GM18507 (cell line): ENCODE measurements around the gene PTPRT.
"Not testable (repeated sequence)": the region's sequence is repeated elsewhere in the genome, so short reads cannot be mapped to it uniquely, and the experiment has no call there.

Source experiments
- DNase-seq: peaks from one replicate; pipeline ENCODE4 v3.0.0; 2011; ENCODE audit warnings: low read depth; ENCODE audit not compliant: insufficient read length; ENCODE audit errors: extremely low spot score
- FAIRE-seq: peaks from 2 replicates; lab custom pipeline; 2011; peaks lifted over from hg19 to GRCh38; lab: Jason Lieb, UNC

The PTPRT gene

DNA sequence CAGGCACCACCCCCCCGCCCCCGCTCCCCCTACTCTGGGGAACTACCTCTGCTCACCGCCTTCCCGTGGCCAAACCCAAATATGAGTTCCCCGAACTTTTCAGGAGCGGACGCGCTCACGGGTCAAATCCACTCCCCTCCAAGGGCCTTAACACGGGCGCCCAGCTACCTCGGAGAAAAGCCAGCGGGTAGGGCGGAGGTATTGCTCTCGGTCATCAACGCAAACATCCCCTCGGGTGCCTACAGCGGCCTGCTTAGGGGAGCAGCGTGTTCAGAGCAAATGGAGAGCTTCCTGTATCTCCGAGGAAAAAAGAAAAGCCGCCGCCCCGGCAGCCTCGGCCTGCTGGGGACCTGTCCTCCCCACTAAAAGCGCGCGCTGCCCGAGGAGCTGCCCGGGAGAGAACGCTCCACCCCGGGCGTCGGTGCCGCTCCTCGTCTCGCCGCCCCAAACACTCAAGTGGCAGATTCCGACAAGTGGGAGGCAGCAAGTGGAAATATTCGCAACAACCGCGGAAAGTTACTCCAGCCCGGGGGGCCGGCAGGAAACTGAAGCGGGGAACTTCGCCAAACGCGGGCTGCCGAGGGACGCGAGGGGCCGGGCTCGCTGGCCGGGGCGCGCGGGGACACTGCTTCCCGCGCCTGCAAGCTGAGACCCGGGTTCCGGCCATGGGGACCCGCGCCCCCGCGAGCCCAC is 699 bp downstream of the PTPRT start:
- DNase-seq (no peak), FAIRE-seq (no peak)

DNA sequence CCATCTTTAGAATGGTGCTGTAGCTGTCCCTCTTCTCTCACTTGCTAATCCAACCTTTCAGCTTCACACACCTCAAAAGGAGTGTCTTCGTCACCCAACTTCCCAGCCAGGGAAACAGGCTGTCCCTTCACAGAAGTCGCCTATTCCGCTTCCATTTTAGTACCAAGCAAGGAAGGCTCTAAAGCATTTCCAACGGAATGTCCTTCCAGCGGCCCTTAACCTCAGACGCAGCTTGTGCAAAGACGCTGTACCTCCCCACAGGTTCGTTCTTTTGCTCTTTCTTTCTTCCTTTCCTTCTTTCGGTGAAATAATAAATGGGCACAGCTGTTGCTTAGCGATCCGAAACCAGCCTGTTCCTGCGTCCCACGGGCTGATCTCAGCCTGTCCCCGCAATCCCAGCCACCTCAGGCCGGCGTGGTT is 1.5 kb downstream of the PTPRT start:
- DNase-seq (no peak), FAIRE-seq (no peak)

DNA sequence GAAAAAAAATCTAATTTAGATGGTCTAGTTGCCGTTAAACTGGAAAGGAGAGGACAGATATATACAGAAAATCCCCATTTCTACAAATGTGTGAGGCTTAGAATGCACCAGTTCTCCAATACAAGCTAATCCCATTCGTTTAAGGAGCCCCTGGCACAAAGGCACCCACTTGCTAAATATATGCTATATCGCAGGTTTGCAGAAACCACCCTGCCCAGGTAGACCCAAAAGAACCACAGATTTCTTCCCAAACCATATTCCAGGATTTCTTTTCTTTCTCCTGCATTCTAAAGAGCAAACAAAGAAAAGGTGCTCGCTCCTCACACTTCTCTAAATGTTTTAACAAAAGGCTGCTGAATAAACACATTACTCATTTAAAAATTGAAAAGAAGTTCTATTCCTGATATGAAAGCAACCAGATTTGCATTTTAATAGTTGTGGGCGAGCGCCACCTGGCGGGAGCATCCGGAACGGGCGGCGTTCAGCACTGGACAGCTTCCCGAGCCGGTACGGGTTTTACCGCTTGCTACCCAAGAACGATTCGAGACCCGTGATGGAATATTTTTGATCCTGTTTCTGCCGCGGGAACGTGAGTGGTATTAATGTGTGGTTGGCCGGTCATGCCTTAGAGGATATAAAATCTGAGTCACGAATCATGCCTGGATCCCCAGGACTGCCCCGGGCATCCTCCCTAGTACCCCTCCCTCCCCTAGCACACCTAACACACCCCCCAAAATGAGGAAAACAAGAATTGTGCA is 2.1 kb downstream of the PTPRT start:
- DNase-seq = peak; percentile 62
- peak; percentile 82 for FAIRE-seq

DNA sequence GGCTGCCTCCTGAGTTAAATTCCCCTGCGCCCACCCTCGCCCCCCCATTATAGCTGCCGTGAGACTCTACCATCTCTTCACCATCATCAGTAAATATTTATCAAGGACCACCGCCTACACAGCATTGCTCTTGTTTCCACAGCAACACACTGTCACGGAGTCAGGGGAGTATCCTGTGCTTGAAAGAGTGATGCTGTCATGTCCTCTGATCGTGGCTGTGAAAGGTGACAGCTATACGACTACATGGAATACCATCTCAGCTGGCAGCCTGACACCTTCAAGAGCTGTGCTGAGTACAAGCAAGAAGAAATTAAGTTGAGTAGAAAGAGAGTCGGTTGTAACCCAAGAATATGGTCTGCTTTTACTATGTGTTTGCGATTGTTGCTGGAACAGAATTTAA is 3.4 kb downstream of the PTPRT start:
- DNase-seq (no peak), FAIRE-seq (no peak)

DNA sequence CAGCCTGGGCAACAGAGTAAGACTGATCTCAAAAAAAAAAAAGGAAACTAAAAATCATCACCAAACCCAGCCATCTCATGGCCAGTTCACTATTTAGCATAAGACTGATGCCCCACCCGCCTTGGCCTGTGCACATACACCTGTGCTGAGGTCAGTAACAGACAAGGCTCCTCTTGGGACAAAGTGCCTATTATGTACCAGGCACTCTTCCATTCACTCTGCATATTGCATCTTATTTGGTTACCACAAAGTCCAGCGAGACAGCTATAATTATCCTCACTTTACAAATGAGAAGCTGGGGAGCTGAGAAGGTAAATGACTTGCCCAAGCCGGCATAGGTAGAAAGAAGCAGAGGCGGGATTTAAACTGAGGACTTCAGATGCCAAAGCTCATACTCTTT is 3.8 kb downstream of the PTPRT start:
- FAIRE-seq (no peak), DNase-seq (no peak)

DNA sequence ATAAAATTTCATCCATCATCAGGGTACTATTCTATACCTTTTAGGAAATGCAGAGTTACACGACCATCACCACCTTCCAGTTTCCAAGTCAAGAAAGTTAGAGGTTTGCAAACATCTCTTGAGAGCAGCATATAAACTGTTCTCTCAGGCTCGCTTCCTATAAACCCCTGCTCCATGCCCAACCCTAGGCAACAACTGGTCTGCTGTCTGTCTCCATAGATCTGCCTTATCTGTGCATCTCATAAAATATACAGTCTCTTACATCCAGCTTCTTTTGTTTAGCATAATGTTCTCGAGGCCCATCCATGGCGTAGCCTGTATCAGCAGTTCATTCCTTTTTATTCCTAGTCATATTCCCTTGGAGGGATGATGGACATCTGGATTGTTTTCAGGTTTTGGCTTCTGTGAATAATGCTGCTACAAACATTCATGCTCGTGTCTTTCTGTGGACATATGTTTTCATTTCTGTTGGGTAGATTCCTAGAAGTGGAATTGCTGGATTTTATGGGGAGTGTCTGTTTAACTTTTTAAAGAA is 6.1 kb downstream of the PTPRT start:
- no peak for FAIRE-seq
- DNase-seq = no peak

DNA sequence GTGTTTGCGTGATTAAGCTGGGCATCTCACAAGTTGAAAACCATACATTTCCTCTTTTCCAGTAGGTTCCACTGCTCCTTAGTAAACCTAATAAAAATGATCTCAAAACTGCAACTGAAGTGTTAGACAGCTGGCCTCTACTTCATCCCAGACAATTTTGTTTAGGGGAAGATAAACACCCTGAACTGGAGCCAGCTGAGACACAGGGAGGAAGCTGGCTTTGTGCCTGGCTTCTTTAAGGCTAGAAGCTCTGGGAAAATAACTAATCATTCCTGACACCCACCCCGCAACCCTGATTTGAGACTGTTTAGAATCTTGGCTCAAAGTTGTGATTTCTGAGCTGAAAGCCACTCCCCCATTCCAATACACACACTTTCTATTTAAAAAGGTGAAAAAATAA is 11.6 kb downstream of the PTPRT start:
- FAIRE-seq (no peak), DNase-seq (no peak)

DNA sequence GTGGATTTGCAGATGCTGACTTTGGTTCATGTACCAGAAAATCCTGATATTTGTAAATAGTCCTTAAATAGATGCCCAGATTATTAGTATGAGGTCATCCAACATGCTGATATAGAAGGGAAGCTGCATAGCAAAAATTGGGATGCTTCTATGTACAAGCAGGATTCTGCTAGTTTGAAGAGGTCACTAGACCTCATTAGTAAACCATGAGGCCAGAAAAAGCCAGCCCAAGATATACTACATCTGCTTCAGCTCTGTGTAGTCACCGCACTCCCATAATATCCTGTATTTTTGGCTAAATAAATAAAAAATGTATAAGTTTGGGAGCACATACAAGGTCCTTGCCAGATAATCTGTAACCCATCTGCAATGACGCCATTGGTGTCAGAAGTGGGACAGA is 13.0 kb downstream of the PTPRT start:
- no peak for FAIRE-seq

DNA sequence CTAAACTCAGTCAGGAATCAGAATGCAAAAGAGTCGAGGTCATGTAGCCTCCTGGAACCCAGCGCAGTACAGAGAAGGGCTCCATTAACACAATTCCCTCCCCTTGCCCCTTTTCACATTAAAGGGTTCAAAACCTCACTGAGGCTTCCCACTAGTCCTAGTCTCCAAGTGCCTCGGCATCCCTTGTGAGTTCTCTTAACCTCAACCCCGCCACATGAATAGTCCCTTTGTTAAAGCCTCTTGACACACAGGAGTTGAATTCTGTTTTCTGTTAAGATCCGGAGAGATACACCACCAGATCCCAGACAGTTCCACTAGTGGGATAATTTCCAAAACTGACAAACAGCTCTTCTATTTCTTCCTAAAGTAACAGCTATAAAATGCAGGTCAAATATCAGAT is 17.8 kb downstream of the PTPRT start:
- DNase-seq (no peak), FAIRE-seq (no peak)

More for the DNA sequence above, 13.0 kb downstream of the PTPRT start:
- DNase-seq = no peak

DNA sequence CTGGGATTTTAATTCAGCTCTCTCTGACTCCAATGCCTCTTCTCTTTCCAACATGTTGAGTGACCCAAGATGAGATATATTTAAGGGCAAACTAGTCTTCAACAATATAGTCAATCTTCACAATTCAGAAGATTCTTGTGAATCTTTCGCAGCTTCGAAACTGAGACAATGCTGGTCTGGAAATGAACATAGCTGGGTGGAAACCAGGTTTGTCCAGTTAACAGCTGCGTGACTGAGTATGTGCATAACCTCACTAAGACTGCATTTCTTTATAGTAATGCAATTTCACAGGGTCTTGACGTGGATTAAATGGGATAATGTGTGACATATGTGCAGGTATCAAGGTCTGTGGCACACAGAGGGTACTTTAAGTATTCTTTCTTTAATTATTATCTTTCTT is 18.9 kb downstream of the PTPRT start:
- no peak for FAIRE-seq
- DNase-seq = no peak

DNA sequence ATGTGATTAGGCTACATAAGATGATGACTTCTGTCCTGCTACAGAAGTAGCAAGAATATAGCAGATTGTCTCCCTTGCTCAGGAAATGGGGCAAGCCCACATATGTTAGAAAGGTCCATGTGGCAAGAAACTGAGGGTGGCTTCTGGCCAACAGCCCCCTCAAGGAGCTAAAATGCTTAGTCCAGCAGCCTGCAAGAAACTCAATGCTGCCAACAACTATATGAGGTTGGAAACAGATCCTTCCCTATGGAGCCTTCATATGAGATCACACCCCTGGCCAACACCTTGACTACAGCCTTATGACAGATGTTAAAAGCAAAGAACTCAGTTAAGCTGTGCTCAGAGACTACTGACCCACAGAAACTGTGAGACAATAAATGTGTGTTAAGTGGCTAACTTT is 22.1 kb downstream of the PTPRT start:
- no peak for DNase-seq
- FAIRE-seq = no peak

DNA sequence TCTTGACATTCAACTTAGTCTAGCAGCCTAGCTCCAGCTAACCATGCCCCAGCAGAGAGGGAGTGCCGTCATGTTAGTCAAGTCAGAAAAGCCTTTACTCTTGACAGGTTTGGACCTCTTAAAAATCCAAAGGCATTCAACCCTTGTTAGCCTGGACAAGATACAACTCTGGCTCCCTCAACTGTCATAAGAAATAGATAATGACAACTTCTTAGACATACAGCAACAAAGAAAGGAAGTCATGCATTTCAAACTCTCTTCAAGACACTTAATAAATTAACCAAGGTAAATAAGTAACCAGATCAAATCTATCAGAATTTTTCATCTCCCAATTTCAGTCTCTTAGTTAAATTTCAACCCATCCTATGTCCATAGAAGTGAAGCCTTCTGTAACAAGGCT is 22.7 kb downstream of the PTPRT start:
- no peak for DNase-seq
- FAIRE-seq = no peak

DNA sequence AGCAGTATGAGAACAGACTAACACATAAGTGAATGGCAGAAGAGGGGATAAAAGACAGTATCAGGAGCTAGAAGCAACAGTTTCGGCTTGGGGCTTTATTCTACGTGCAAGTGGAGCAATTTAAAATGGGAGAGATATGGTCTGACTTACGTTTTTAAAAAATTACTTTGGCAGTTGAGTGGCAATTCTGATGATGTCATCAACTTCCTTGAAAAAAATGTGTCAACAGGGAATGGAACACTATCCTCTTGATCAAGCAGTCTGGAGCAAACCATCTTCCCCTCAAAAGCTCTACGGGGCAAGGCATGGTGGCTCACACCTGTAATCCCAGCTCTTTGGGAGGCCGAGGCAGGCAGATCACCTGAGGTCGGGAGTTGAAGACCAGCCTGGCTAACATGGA is 24.1 kb downstream of the PTPRT start:
- no peak for FAIRE-seq

DNA sequence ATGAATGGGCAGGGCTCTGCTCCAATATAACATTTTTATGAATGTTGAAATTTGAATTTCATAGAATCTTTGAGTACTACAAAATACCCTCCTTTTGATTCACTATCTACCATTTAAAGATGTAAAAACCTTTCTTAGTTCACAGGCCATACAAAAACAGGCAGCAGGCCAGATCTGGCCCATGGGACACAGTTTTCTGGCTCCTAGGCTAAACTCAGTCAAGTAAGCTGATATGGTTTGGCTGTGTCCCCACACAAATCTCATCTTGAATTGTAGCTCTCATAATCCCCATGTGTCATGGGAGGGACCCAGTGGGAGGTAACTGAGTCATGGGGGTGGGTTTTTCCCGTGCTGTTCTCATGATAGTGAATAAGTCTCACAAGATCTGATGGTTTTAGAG is 25.0 kb downstream of the PTPRT start:
- not testable (repeated sequence) for FAIRE-seq, DNase-seq

More for the DNA sequence above, 24.1 kb downstream of the PTPRT start:
- DNase-seq = no peak

DNA sequence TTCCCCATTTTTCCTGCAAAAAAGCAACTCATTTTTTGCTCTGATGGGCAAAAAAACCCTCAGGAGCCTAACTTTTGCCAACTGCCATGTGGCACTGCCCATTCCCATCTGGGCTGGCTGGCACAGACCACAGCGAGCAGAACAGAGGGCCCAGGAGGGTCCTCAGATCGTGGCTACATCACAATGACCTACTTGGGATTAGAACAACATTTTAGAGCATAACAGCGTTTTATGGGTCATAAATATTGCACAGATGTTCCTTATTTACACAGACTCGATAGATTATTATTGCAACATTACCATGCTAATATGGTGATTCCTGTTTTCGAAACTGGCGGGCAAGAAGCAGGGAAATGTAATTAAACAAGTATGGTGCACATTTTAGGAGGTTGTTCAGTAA is 28.0 kb downstream of the PTPRT start:
- no peak for DNase-seq
- no peak for FAIRE-seq

DNA sequence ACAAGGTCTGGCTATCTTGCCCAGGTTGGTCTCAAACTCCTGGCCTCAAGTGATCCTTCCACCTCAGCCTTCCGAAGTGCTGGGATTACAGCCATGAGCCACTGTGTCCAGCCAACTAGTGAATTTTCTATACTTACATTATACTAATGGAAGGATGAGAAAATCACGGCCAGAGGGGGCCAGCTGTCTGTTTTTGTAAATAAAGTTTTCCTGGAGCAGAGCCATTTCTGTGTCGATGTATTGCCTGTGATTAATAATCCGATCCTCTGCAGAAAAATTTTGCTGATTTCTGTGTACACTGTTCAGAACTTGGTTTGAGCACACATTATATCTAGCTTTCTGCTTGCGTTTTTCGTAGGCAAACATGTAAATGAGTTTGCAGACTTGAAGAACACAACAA is 28.8 kb downstream of the PTPRT start:
- FAIRE-seq (no peak), DNase-seq (no peak)

DNA sequence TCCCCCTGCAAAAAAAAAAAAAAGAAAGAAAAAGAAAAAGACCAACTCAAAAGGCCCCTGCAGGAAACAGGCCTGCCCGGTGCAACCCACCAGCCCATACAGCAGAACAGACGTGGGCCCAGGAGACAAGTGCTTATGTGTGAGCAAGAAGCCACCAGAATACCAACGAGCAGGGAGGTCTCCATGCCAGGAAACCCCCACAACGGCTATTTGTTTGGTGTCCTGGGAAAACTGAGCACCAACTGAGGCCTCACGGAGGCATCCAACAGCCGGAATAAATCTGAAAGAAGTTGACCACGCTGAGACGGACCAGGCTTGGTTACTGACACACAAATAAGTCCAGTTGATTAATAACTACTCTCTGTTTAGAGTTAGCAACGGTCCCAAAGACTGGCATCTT is 29.7 kb downstream of the PTPRT start:
- DNase-seq = no peak
- no peak for FAIRE-seq

DNA sequence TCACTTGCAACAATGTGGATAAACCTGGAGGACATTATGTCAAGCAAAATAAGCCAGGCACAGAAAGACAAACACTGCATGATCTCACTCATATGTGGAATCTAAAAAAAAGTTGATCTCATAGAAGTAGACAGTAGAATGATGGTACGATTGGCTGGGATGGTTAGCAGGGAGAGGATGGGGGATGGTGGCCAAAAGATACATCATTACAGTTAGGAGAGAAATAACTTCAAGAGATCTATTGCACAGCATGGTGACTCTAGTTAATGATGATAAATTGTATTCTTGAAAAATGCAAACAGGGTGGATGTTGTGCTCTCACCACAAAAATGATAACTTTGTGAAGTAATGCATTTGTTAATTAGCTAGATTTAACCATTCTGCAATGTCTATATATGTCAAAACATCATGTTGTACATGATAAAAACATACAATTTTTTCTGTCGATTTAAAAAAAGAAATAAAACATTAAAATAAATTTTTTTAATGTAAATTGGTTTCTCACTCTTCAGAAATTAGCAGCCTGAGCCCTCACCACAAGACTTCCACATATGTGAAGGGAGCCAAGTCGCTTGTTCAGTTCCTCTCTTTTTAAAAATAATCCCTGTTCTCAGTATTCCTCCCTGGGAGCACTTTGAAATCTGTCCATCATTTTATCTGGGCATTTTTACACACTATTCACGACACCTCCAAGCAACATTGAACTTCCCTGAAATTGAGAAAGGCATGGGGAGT is 34.2 kb downstream of the PTPRT start:
- DNase-seq = no peak
- FAIRE-seq = no peak

DNA sequence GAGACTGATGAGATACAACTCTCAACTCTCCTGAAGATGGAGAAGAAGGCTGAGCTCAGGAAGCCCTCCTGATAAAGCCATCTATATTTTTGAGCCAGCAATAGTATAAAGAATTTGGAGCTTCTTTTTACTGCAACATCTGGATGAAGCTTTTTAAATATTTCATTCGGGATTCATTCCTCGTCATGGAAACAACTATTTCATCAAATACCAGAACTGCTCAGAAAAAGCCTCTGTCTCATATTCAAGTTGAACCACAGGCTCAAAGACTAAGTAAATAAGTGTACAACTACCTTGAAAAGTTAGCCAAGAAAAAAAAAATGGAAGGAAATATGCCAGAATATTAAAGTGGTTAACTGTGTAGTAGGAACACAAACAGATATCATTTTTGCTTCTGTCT is 37.8 kb downstream of the PTPRT start:
- no peak for DNase-seq
- FAIRE-seq = no peak

DNA sequence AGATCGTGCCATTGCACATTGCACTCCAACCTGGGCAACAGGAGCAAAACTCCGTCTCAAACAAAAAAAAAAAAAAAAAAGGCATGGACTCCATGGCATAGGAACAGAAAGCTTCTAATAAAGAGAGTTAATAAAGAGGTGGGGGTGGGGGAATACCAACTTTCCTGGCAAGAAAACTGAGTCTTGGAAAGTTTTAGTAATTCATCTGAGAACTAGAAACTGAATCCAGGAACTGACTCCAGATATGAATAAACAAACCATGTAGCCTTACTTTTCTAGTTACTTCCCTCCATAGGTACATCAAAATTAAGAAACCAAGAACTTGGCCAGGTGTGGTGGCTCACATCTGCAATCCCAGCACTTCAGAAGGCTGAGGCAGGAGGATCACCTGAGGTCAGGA is 38.5 kb downstream of the PTPRT start:
- DNase-seq = no peak
- FAIRE-seq = no peak
